Measurements from ENCODE around the gene ARID3A.
"Not testable (repeated sequence)": the region's sequence is repeated elsewhere in the genome, so short reads cannot be mapped to it uniquely, and the experiment has no call there.

The ARID3A gene

GRCh38 chr19:945401-946252, 19.8 kb downstream of the ARID3A start:
- no peak for DNase-seq (ENCODE audit: low spot score)
- no peak for FAIRE-seq

DNA sequence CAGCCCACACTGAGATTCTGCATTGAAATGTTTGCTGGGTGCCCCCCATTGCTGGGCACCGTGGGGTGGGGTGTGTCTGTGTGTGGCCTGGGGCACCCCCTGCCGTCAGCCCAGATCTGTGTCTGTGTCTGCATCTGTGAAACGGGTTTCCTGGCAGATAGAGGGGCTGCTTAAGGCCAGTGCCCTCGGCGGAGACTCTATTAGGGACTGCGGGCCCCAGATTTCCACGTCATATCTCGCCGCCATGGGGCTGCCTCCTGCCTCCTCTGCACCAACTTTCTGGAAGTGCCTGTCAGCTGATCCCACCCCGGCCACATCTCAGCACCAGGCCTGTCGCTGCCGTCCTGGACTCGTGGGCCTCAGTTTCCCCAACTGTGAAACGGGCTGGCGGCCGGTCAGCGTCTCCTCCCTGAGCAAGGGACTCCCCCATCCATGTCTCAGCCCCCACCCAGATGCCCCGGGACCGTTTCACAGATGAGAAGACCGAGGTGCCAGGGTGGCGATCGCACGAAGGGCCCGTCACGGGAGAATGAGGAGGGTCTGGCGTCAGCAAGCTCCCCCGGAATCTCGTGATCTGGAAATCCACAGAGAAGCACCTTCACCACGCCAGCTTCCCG, 21.4 kb downstream of the ARID3A start:
- FAIRE-seq (no peak), DNase-seq (ENCODE audit: low spot score) (no peak)

DNA sequence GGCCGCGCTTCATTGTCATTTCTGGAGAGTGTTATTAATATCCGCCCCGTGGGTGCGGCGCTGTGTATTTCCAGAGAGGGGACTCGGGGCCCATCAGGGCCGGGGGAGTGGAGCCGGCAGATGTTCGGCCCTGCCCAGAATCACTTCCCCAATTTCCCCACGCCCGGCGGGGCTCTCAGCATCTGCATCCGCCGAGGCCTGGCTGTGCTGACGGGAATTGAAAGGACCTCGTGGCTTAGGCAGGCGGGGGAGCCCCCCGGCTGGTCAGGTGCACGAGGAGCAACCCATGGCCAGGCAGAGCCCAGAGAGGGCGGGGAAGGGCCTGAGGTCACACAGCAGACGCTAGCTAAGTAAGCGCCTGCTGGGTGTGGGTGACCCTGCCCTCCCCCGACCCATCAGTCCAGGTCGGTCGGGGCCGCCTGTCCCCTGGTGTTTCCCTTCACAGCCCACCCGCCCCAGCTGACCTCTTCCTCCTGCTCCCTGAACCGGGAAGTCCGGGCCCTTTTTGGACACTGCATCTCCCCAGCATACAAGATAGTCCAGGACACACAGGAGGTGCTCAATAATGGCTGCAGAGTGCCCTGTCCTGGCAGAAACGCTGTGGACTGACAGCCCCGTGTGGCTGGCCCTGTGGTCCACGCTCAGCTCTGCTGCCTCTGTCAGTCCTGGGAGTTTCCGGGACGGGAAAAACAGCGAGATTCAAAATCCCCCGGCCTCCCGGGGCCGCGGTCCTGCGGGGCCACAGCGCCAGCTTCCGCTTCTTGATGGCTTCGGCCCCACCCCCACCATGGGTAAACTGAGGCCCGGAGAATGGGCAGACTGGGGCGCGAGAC, 22.1 kb downstream of the ARID3A start:
- no peak for FAIRE-seq
- no peak for DNase-seq (ENCODE audit: low spot score)

DNA sequence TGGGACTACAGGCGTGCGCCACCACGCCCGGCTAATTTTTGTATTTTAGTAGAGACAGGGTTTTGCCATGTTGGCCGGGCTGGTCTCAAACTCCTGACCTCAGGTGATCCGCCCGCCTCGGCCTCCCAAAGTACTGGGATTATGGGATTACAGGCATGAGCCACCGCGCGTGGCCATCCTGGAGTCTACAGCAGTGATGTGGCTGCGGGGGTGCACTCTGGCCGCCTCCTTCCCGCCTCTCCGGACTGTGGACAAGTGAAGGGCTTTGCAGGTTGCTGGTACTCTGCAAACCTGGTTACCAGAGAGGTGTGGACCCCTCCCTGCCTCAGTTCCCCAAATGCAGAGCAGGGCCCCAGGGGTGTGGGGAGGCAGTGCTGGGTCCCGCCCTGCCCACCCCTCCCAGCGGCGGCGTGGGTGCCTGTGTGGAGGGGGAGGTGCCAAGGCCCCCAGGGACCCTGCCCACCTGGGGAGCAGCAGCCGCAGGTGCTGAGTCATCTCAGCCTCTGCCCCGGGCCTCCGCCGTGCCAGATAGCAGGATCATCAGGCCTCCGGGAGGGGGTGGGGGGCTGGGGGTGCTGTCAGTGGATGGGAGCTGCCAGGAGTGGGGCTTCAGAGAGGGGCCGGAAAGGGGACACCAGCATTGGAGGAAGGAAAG, 23.1 kb downstream of the ARID3A start:
- FAIRE-seq = no peak
- DNase-seq (ENCODE audit: low spot score) = no peak

- no peak for DNase-seq (ENCODE audit: low spot score)
- FAIRE-seq = no peak
Observed at GRCh38 chr19:950352-951066, 24.7 kb downstream of the ARID3A start.

DNA sequence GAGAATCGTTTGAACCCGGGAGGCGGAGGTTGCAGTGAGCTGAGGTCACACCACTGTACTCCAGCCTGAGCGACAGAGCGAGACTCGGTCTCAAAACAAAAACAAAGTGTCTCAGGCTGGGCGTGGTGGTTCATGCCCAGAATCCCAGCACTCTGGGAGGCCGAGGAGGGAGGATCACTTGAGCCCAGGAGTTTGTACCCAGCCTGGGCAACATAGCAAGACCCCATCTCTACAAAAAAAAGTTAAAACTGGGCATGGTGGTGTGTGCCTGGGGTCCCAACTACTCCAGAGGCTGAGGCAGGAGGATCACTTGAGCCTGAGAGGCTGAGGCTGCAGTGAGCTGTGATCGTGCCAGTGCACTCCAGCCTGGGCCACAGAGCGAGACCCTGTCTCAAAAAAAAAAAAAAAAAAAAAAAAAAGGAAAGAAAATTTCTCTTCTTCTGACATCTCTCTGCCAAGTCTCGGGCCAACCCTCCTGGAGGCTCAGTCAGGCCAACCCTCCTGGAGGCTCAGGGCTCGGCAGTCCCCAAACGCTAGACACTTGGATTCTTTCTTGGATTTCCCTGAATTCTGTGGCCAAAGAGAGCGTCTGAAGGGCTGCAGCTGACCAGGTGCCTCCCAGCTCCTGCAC, 26.3 kb downstream of the ARID3A start:
- no peak for FAIRE-seq
- DNase-seq (ENCODE audit: low spot score) = no peak

DNA sequence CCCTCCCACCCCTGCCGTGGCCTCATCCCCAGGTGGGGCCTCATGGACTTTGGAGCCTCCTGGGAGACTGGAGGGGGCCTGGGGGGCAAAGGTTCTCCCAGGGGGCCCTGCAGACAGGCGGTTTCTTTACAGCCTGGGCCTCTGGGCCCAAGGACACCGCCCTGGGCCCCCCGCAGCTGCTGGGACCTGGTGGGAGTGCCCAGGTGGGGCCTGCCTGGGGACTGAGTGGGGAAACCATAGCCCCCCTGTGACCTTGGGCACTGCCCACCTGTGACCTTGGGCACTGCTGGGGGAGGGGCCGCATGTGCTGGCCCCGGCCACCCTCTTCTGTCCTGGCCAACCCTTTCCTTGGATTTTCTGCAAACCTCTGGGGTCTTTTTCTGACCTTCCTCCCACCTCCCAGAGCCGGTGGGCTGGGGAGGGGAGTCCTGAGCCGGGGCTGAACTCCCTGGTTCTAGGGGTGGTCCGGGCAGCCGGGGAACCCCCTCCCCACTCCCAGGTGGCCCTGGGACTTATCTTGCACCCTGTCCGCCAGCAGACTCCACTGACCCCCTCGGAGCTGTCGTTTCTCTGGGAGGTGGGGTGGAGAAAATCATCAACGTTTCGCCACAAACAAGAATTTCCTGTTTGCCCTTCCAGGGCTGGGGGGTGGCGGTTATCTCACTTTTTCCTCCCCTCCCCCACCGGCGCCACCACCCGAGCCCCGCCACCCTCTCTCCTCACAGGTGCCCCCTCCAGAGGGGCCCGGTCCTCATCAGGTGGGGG, 27.0 kb downstream of the ARID3A start:
- FAIRE-seq = no peak
- DNase-seq (ENCODE audit: low spot score) = no peak

GRCh38 chr19:953445-954271, 27.8 kb downstream of the ARID3A start:
- FAIRE-seq (no peak), DNase-seq (ENCODE audit: low spot score) (no peak)

- DNase-seq (ENCODE audit: low spot score) = no peak
- no peak for FAIRE-seq
Observed at GRCh38 chr19:954272-954671, 28.4 kb downstream of the ARID3A start.

DNA sequence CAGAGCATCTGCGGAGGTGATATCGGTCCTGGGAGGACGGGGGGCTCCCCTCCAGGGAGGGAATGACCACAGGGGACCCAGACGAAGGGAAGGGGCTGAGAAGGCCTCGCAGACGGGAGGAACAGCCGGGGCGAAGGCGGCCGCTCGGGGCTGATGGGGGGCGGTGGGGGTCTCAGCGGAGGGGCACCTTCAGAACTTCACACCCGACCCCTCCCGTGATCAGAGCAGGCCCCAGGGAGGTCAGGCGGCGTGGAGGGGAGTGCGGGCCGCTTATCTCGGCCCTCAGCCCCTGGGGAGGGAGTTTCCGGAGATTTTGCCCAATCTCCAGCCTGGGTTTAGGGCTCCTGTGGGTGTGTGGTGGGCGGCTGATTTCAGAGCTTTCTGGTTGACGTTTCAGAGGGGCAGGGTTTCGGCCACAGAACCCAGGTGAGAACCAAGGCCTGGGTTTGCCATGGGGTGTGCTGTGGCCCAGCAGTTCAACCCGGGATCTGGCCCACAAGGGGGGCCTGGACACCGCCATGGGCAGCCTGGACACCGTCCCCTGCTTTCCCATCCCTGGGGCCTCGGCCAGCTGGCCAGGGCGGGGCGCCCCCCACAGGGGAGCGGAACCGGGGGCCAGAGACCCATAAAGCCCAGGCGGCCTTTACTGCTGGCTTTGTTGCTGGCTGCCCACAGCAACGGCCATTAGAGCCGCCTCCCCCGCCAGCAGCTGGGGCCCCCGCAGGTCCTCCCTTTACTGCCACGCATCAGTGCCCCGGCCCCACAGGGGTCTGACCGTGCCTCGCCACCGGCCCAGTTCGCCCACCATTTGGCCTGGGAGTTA, 29.0 kb downstream of the ARID3A start:
- DNase-seq (ENCODE audit: low spot score) (no peak), FAIRE-seq (no peak)

DNA sequence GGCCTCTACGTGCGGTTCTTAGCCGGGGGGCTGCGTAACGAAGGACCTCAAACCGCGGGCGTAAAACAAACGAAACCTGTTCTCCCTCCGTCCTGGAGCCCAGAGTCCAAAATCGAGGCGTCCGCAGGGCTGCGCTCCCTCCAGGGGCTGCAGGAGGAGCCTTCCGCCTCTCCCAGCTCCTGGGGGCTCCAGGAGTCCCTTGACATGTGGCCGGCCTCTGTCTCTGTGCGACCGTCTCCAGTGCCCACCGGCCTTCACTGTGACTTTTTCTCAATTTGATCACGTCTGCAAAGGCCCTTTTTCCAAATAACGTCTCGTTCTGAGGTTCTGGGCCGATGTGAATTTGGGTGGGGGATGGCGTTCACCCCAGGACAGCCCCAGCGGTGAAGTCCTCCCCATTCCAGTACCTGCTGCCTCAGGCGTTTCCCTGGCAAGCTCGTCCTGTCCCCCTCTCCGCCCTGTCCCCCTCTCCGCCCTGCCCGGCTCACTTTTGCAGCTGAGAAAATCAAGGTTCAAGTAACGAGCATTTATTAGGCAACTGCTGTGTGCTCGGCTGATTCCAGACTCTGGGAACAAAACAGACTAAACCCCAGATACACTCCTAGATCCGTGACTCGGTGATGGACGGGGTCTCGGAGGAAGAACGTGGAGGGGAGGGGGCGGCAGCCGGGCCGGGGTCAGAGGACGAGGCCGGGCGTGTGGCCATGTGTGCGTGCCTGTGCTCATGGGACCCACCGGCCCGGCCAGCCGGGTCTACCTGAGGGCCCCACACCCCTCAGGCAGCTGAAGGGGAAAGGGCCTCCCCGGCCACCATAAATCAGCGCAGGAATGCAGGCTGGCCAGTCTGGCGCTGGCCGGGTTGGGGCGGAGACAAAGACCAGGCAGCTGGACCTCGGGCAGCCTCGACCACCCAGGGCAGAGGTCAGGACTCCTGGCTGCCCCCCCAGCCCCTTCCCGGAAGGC, 30.2 kb downstream of the ARID3A start:
- FAIRE-seq = no peak
- no peak for DNase-seq (ENCODE audit: low spot score)

DNA sequence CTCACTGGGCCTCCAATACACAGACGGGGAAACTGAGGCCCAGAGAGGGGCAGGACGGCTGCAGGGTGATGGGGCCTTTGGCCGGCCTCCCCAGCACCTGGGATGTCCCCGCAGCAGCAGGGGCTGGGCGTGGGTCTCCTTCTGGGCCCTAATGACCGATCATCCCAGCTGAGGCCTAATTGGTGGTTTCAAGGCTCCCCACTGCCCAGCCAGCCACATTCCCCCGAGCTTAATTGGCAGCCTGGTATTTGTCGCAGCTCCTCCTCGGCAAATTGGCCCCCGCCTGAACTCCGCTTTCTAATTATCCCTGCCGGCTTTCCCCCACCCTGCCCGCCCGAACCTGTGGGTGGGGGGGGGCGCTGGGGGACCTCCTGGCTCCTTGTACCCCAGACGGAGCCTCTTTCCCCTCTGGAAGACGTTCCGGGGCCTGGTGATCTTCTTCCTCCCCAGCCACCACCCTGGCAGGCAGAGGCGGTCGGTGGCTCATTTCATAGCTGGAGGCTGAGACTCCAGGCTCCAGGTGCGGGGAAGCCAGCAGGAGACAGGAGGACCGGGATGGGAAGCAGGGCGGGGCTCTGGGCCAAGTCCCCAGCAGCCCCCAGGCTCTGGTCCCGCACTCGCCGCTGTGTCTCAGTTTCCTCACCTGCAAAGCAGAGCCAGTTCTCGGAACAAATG, 31.1 kb downstream of the ARID3A start:
- DNase-seq (ENCODE audit: low spot score) (no peak), FAIRE-seq (no peak)

DNA sequence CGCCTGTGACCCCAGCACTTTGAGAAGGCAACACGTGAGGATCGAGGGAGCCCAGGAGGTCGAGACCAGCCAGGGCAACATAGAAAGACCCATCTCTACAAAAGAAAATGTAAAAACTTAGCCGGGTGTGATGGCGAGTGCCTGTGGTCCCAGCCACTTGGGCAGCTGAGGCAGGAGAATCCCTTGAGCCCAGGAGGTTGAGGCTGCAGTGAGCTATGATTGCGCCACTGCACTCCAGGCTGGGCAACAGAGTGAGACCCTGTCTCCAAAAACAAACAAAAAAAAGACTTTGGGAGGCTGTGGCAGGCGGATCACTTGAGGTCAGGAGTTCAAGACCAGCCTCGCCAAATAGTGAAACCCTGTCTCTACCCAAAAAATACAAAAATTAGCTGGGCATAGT, 31.7 kb downstream of the ARID3A start:
- DNase-seq (ENCODE audit: low spot score); FAIRE-seq: not testable (repeated sequence)

- DNase-seq (ENCODE audit: low spot score) (peak; percentile 70), FAIRE-seq (peak; percentile 37)
Observed at GRCh38 chr19:958967-959855, 33.4 kb downstream of the ARID3A start.

DNA sequence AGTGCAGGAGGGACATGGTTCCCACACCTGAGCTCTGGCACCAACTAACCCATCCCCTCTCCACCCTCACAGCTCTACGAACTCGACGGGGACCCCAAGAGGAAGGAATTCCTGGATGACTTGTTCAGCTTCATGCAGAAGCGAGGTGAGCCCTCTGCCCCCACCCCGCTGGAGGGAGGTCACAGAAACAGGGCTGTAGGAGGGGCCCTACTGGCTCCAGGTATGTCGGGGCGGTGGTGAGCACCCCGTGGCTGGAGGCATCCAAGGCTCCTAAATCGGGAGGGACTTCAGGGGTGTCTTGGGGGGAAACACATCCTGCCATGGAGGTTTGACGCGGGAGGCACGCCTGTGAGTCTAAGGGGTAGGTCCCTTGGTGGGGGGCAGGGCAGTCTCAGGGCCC, 34.2 kb downstream of the ARID3A start:
- DNase-seq (ENCODE audit: low spot score) (no peak), FAIRE-seq (no peak)

Data from RCC 7860 (cell line).